Measurements from ENCODE around the gene MPZL3.

DNA sequence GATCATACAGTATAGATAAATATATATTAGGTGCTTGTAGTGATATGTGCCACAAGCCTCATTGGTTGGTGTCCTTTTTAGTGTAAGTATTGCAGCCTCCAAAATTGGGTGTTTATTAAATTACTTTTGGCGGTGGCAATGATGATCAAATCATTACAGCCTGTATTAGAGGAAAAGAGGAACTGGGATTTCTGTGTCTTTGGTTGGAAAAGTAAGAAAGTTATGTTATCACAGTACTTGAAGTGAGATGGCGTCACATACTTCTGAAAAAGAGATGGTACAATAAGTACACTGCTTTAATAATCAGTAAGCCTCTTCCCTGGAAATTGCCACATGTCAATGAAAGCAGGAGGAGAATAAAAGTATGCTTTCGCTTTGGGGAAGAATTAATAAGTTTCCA, 523 bp upstream of the MPZL3 start:
- no peak for TF ChIP-seq POLR2AphosphoS5 (IDR thresholded peaks at IDR 0.05; ENCODE audit: low read depth, low read length)
- TF ChIP-seq POLR2A (IDR thresholded peaks at IDR 0.05; ENCODE audit: low read depth, low read length), result no peak
- no peak for TF ChIP-seq TAF1 (IDR thresholded peaks at IDR 0.05; ENCODE audit: borderline replicate concordance, low read depth, low read length)

All from GM12892 (cell line).